ENCODE results near the gene LMO3. TPM values are rescaled to one million over a fixed set of nuclear protein-coding genes. Genes with fewer than 3 reads are reported as not detected.

Gene LMO3
- total and polyA plus RNA-seq, 4 donors: 0.13 to 1.2 TPM; not detected in 2

- WGBS: 87% methylated on average over 1 of the region's 1 CpG
- TF ChIP-seq FOXA2 (IDR thresholded peaks at IDR 0.05) (no peak), CTCF (IDR thresholded peaks at IDR 0.05; ENCODE audit: low read depth, low read length, missing input control) (no peak), MAX (IDR thresholded peaks at IDR 0.05) (no peak), RXRA (IDR thresholded peaks at IDR 0.05) (no peak), GABPA (IDR thresholded peaks at IDR 0.05 in 1 of 2, conservative IDR thresholded peaks at IDR 0.05 in 1 of 2) (no peak), HNF4A (conservative IDR thresholded peaks at IDR 0.05) (no peak), HNF4G (IDR thresholded peaks at IDR 0.05) (no peak), JUND (IDR thresholded peaks at IDR 0.05) (no peak), FOXA1 (IDR thresholded peaks at IDR 0.05) (no peak)
- H3K4me3 ChIP-seq (ENCODE audit: low read depth in 1 of 3, low read length in 3 of 3): no peak overlapping the region
- no peak for DNase-seq (ENCODE audit: low spot score)
- H3K36me3 ChIP-seq (ENCODE audit: control insufficient read depth in 4 of 4, insufficient read depth in 3 of 4, low read depth in 1 of 4, low read length in 3 of 4): no peaks in the 10 kb centered on the region
- H3K9me3 ChIP-seq (ENCODE audit: control insufficient read depth in 4 of 4, low read length in 3 of 4): no peaks in the 10 kb centered on the region
- no peaks in the 10 kb centered on the region for H3K27me3 ChIP-seq (ENCODE audit: control insufficient read depth in 4 of 4, insufficient read depth in 4 of 4, low read length in 3 of 4)
- H3K27ac ChIP-seq (ENCODE audit: low read depth in 1 of 2, low read length in 2 of 2): no peak overlapping the region
- H3K9ac ChIP-seq (ENCODE audit: low read depth in 1 of 2, low read length in 2 of 2): no peak overlapping the region
- no peaks in the 10 kb centered on the region for H3K4me1 ChIP-seq (ENCODE audit: control insufficient read depth in 4 of 4, insufficient read depth in 4 of 4, low read length in 3 of 4)
These were observed 41.3 kb downstream of the LMO3 start for GRCh38 chr12:16564675-16565074.

- H3K9me3 ChIP-seq (ENCODE audit: control insufficient read depth in 4 of 4, low read length in 3 of 4): no peaks in the 10 kb centered on the region
- 77% methylated on average over 3 of the region's 3 CpGs for WGBS
- no peak overlapping the region for H3K9ac ChIP-seq (ENCODE audit: low read depth in 1 of 2, low read length in 2 of 2)
- no peaks in the 10 kb centered on the region for H3K4me1 ChIP-seq (ENCODE audit: control insufficient read depth in 4 of 4, insufficient read depth in 4 of 4, low read length in 3 of 4)
- no peak for TF ChIP-seq GABPA (IDR thresholded peaks at IDR 0.05 in 1 of 2, conservative IDR thresholded peaks at IDR 0.05 in 1 of 2)
- no peak for TF ChIP-seq FOXA2 (IDR thresholded peaks at IDR 0.05)
- no peak for TF ChIP-seq HNF4G (IDR thresholded peaks at IDR 0.05)
- TF ChIP-seq SP1 (IDR thresholded peaks at IDR 0.05): no peak
- no peak overlapping the region for H3K4me3 ChIP-seq (ENCODE audit: low read depth in 1 of 3, low read length in 3 of 3)
- H3K36me3 ChIP-seq (ENCODE audit: control insufficient read depth in 4 of 4, insufficient read depth in 3 of 4, low read depth in 1 of 4, low read length in 3 of 4): no peaks in the 10 kb centered on the region
- no peak overlapping the region for H3K27ac ChIP-seq (ENCODE audit: low read depth in 1 of 2, low read length in 2 of 2)
- H3K27me3 ChIP-seq (ENCODE audit: control insufficient read depth in 4 of 4, insufficient read depth in 4 of 4, low read length in 3 of 4): no peaks in the 10 kb centered on the region
- DNase-seq (ENCODE audit: low spot score): no peak
These were observed 42.5 kb downstream of the LMO3 start for GRCh38 chr12:16563504-16563903.

GRCh38 chr12:16562921-16563320 lies 43.0 kb downstream of the LMO3 start:
- Histone ChIP-seq H3K9ac (ENCODE audit: low read depth in 1 of 2, low read length in 2 of 2) (no peak overlapping the region), H3K36me3 (ENCODE audit: control insufficient read depth in 4 of 4, insufficient read depth in 3 of 4, low read depth in 1 of 4, low read length in 3 of 4) (no peaks in the 10 kb centered on the region), H3K27me3 (ENCODE audit: control insufficient read depth in 4 of 4, insufficient read depth in 4 of 4, low read length in 3 of 4) (no peaks in the 10 kb centered on the region), H3K4me1 (ENCODE audit: control insufficient read depth in 4 of 4, insufficient read depth in 4 of 4, low read length in 3 of 4) (no peaks in the 10 kb centered on the region), H3K4me3 (ENCODE audit: low read depth in 1 of 3, low read length in 3 of 3) (no peak overlapping the region), H3K9me3 (ENCODE audit: control insufficient read depth in 4 of 4, low read length in 3 of 4) (no peaks in the 10 kb centered on the region), H3K27ac (ENCODE audit: low read depth in 1 of 2, low read length in 2 of 2) (no peak overlapping the region)
- 90% methylated on average over 6 of the region's 6 CpGs for WGBS
- DNase-seq (ENCODE audit: low spot score): no peak
- TF ChIP-seq EGR1 (IDR thresholded peaks at IDR 0.05; ENCODE audit: low read depth in 2 of 2) (no peak), ZBTB33 (IDR thresholded peaks at IDR 0.05) (no peak), TAF1 (conservative IDR thresholded peaks at IDR 0.05) (no peak), NR2F2 (IDR thresholded peaks at IDR 0.05) (no peak), FOXA2 (IDR thresholded peaks at IDR 0.05) (no peak), ATF3 (IDR thresholded peaks at IDR 0.05) (no peak), CTCF (IDR thresholded peaks at IDR 0.05; ENCODE audit: low read depth, low read length, missing input control) (no peak)

Data from liver (tissue), 9 donors.